ENCODE results near the gene TTC17. TPM values are rescaled to one million over a fixed set of nuclear protein-coding genes. Genes with fewer than 3 reads are reported as not detected.
A peak's percentile ranks its signal among the peaks of the same experiment; 100 is the strongest.
"Not testable (repeated sequence)": the region's sequence is repeated elsewhere in the genome, so short reads cannot be mapped to it uniquely, and the experiment has no call there.

Gene TTC17
- total RNA-seq, 2 experiments from 2014 or later: 34.4 to 37.7 TPM

DNA sequence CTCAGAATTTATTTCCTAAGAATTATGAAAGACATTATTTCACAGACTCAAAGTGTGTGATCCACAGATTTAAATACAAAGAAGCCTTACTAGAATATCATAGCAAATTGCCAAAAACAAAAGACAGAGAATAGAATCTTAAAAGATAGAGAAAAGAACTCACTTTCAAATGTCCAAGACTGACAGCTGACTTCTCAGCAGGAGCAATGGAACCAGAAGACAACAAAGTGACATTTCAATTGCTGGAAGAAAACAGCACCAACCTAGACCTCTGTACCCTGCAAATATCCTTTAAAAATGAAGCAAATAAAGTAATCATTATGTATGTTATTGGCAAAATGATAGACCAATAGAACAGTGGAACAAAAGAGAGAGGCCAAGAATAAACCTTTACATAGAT, 109.2 kb downstream of the TTC17 start:
- peaks cover 62% of the 10 kb centered on the region for H3K36me3 Mint-ChIP-seq
- no peaks in the 10 kb centered on the region for H3K27me3 Mint-ChIP-seq
- H3K4me1 Mint-ChIP-seq: no peaks in the 10 kb centered on the region
- H3K9me3 Mint-ChIP-seq: peaks cover 46% of the 10 kb centered on the region
- no peak for DNase-seq
- H3K27ac Mint-ChIP-seq: no peak overlapping the region
- no peak overlapping the region for H3K4me3 Mint-ChIP-seq

DNA sequence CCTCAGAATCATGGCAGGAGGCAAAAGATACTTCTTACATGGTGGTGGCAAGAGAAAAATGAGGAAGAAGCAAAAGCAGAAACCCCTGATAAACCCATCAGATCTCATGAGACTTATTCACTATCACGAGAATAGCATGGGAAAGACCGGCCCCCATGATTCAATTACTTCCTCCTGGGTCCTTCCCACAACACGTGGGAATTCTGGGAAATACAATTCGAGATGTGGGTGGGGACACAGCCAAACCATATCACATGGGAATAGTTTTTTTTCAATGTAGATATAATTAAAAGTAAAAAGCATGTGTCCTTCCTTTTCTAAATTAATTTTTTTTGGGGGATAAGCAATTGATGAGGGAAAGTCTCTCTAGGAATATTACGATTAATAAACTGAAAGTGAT, 118.8 kb downstream of the TTC17 start:
- not testable (repeated sequence) for H3K4me1 Mint-ChIP-seq, H3K27ac Mint-ChIP-seq, DNase-seq, H3K27me3 Mint-ChIP-seq, H3K4me3 Mint-ChIP-seq
- Mint-ChIP-seq H3K36me3 (peaks cover 64% of the 10 kb centered on the region), H3K9me3 (peaks cover 40% of the 10 kb centered on the region)

GRCh38 chr11:43486141-43486540, 127.4 kb downstream of the TTC17 start:
- no peak for DNase-seq
- peaks cover 30% of the 10 kb centered on the region for H3K36me3 Mint-ChIP-seq
- no peaks in the 10 kb centered on the region for H3K4me1 Mint-ChIP-seq
- H3K4me3 Mint-ChIP-seq: no peak overlapping the region
- H3K27ac Mint-ChIP-seq: no peak overlapping the region
- peaks cover 8% of the 10 kb centered on the region for H3K9me3 Mint-ChIP-seq
- H3K27me3 Mint-ChIP-seq: no peaks in the 10 kb centered on the region

GRCh38 chr11:43489869-43490465, 131.2 kb downstream of the TTC17 start:
- peaks cover 17% of the 10 kb centered on the region for H3K36me3 Mint-ChIP-seq
- no peak overlapping the region for H3K27ac Mint-ChIP-seq
- no peaks in the 10 kb centered on the region for H3K4me1 Mint-ChIP-seq
- no peaks in the 10 kb centered on the region for H3K9me3 Mint-ChIP-seq
- H3K27me3 Mint-ChIP-seq: no peaks in the 10 kb centered on the region
- no peak for DNase-seq
- H3K4me3 Mint-ChIP-seq: no peak overlapping the region

- H3K4me1 Mint-ChIP-seq: no peaks in the 10 kb centered on the region
- H3K27ac Mint-ChIP-seq: peak overlapping the region; percentile 22
- H3K9me3 Mint-ChIP-seq: no peaks in the 10 kb centered on the region
- DNase-seq: no peak
- peaks cover 15% of the 10 kb centered on the region for H3K36me3 Mint-ChIP-seq
- no peak overlapping the region for H3K4me3 Mint-ChIP-seq
- no peaks in the 10 kb centered on the region for H3K27me3 Mint-ChIP-seq
Measured at GRCh38 chr11:43492701-43493100, 134.0 kb downstream of the TTC17 start.

DNA sequence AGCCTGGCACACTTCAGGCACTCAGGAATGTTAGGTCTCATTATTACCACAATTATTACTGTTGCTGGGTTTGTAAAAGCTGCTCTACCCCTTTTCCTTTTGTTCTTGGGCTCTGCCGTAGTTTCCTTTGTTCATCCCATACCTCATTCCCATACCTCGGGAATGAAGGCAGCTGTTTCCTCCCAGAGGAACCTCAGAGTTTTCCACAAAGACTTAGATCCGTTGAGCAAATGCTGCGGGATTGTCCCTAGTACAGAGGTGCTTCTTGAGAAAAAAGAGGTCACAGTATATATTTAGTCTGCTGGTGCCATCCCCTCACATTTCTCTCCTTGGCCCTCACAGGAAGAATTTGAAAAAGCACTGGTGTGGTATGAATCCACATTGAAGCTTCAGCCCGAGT, 134.7 kb downstream of the TTC17 start:
- Mint-ChIP-seq H3K4me1 (no peaks in the 10 kb centered on the region), H3K36me3 (peaks cover 15% of the 10 kb centered on the region), H3K27ac (no peak overlapping the region), H3K27me3 (no peaks in the 10 kb centered on the region), H3K4me3 (no peak overlapping the region), H3K9me3 (no peaks in the 10 kb centered on the region)
- no peak for DNase-seq

GRCh38 chr11:43497144-43497543, 138.4 kb downstream of the TTC17 start:
- Mint-ChIP-seq H3K4me3 (no peak overlapping the region), H3K27ac (no peak overlapping the region), H3K4me1 (no peaks in the 10 kb centered on the region), H3K27me3 (no peaks in the 10 kb centered on the region), H3K9me3 (peaks cover 3% of the 10 kb centered on the region), H3K36me3 (peaks cover 5% of the 10 kb centered on the region)
- DNase-seq: no peak

DNA sequence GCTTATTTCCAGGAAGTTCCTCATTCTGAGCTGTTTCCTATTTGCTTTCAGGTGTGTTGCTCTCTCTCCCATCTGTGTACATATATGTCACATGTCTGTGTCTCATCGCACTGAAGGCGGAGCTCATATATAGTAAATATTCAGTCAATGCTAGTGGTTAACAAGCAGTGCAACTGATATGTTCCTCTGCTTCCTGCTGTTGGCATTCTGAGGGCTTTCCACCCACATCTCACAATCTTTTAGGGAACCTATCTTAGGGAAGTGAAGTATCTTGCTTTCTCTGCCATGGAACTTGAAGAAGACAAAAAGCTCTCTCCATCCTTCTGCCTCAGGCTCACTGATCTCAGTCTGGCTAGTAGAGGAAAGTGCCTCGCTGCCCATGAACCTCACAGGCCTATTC, 139.8 kb downstream of the TTC17 start:
- Mint-ChIP-seq H3K27ac (no peak overlapping the region), H3K36me3 (peaks cover 1% of the 10 kb centered on the region), H3K4me3 (no peak overlapping the region), H3K9me3 (peaks cover 3% of the 10 kb centered on the region), H3K4me1 (no peaks in the 10 kb centered on the region), H3K27me3 (no peaks in the 10 kb centered on the region)
- DNase-seq: no peak

DNA sequence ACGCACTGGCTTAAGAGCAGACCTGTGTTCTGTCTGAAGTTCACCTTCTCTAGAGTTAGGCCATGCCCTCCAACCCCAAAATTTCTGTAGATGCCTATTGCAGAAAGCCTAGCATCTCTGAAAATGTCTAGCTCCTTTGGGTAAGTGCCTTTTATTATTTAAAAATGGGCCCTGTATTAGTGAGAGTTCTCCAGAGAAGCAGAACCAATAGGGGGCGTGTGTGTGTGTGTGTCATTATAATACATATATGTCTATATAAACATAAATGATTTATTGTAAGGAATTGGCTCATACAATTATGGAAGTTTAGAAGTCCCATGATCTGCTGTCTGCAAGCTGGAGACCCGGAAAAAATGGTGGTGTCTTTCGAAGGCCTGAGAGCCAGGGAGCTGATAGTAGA, 144.7 kb downstream of the TTC17 start:
- Mint-ChIP-seq H3K4me1 (no peaks in the 10 kb centered on the region), H3K27ac (no peak overlapping the region), H3K27me3 (no peaks in the 10 kb centered on the region), H3K4me3 (no peak overlapping the region), H3K36me3 (no peaks in the 10 kb centered on the region), H3K9me3 (peaks cover 3% of the 10 kb centered on the region)
- DNase-seq: no peak

DNA sequence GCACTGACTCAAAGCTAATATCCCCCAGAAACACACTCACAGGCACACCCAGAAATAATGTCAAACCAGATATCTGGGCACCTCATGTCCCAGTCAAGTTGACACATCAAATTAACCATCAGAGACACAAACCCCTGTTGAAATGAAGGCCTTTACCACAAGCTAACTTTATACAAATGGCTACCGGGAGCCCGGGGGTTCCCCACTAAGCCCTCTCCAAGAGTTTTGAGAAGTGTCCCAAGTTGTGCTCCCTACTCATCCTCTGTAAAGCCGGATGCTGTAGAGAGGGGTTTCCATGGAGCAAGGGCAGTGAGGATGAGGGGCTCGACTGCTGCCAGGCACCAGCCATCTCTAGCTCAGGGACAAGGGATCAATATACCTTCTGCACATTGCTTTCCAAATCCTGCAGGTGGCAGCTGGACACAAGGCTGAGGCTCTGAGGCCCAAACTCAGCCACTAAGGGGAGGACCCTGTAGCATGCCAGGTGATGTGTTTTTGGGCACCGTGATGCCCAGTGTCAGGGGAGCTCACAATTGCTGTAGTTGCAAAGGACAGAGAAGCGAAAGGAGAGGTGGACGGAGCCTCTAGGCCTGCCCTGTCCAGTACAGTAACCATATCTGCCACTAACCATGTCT, 145.7 kb downstream of the TTC17 start:
- Mint-ChIP-seq H3K4me1 (no peaks in the 10 kb centered on the region), H3K27ac (no peak overlapping the region), H3K9me3 (peaks cover 3% of the 10 kb centered on the region), H3K4me3 (no peak overlapping the region), H3K36me3 (no peaks in the 10 kb centered on the region), H3K27me3 (no peaks in the 10 kb centered on the region)
- DNase-seq: no peak

DNA sequence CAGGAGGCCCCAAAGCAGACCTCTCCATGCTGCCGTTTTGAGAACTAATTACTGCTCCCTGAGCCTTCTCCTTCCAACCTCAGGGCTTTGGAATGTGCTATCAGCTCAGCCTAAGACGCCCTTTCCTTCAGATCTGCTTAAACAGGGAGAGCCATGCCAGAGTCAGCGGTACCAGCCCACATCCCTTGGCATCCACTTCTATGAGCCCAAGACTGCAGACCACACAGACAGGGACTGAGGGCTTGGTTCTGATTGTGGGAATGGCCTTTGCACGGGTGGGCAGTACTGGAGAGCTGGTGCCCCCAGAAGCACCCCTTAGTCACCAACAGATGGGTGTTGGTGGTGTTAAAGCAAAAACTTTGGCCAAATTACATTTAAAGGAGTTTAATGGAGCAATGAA, 146.5 kb downstream of the TTC17 start:
- peaks cover 3% of the 10 kb centered on the region for H3K9me3 Mint-ChIP-seq
- H3K27me3 Mint-ChIP-seq: no peaks in the 10 kb centered on the region
- DNase-seq: no peak
- no peaks in the 10 kb centered on the region for H3K4me1 Mint-ChIP-seq
- no peak overlapping the region for H3K4me3 Mint-ChIP-seq
- no peaks in the 10 kb centered on the region for H3K36me3 Mint-ChIP-seq
- H3K27ac Mint-ChIP-seq: no peak overlapping the region

DNA sequence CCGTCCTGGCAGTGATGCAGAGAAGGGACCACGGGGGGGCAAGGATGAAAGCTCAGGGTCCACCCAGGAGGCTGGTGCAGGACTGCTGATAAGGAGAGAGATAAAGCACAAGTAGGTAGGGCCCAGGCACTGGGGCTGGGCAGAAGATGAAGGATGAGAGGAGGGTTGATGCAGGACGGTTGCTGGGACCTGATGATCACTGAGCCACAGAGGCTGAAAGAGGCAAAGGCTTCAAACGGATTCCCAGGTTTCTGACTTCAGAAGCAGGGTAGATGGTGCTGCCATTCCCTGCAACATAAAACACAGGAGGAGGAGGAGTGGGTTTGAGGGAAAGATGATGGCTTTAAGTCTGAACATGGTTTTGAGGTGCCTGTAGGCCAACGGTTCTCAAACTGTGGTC, 148.5 kb downstream of the TTC17 start:
- Mint-ChIP-seq H3K36me3 (no peaks in the 10 kb centered on the region), H3K27ac (no peak overlapping the region), H3K4me3 (no peak overlapping the region), H3K27me3 (no peaks in the 10 kb centered on the region), H3K9me3 (no peaks in the 10 kb centered on the region), H3K4me1 (no peaks in the 10 kb centered on the region)
- no peak for DNase-seq

DNA sequence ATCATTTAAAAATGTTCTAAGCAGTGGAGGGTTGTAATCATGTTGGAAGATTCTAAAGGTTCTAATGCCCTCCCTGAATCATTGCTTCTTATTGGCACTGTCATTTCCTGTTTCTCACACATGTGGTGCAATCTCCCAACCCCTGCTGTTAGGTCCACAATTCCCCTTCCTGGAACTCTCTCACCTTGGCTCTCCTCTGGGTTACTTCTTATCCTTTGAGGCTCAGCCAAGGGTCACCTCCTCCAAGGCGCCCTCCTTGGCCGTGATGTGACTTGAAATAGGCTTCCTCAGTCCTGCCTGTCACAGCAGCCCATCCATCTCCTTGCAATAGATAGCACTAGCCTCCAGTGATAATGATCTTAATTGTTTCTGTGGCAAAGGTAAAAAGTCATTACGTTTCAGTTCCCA, 149.8 kb downstream of the TTC17 start:
- no peaks in the 10 kb centered on the region for H3K36me3 Mint-ChIP-seq
- H3K4me1 Mint-ChIP-seq: no peaks in the 10 kb centered on the region
- H3K27ac Mint-ChIP-seq: no peak overlapping the region
- H3K27me3 Mint-ChIP-seq: no peaks in the 10 kb centered on the region
- H3K9me3 Mint-ChIP-seq: peaks cover 2% of the 10 kb centered on the region
- no peak for DNase-seq
- no peak overlapping the region for H3K4me3 Mint-ChIP-seq

- no peak overlapping the region for H3K27ac Mint-ChIP-seq
- no peaks in the 10 kb centered on the region for H3K36me3 Mint-ChIP-seq
- H3K4me1 Mint-ChIP-seq: no peaks in the 10 kb centered on the region
- peaks cover 13% of the 10 kb centered on the region for H3K27me3 Mint-ChIP-seq
- DNase-seq: no peak
- H3K4me3 Mint-ChIP-seq: no peak overlapping the region
- H3K9me3 Mint-ChIP-seq: peaks cover 2% of the 10 kb centered on the region
Measured at GRCh38 chr11:43511959-43512358, 153.2 kb downstream of the TTC17 start.

DNA sequence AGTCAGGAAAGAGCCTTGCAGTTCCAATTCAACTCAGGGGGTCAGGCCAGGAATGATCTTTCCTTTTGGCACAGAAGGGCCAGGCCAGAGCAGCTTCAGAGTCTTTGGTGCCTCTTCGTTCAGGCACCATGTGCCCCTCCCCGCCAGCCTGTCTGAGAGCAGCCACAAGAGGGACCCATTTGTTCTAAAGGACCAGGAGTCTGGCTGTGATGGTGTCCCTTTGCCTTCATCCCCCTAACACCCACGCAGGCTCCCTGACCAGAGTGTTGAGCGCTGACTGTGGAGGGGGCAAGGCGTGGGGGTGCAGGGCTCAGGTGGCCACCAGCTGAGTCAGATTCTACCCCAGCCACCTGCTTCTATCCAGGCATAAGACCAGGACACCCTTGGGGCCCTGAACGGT, 156.4 kb downstream of the TTC17 start:
- DNase-seq: no peak
- Mint-ChIP-seq H3K4me1 (peaks cover 13% of the 10 kb centered on the region), H3K27me3 (peaks cover 24% of the 10 kb centered on the region), H3K4me3 (no peak overlapping the region), H3K9me3 (peaks cover 2% of the 10 kb centered on the region), H3K36me3 (no peaks in the 10 kb centered on the region), H3K27ac (no peak overlapping the region)

- Mint-ChIP-seq H3K4me1 (peaks cover 13% of the 10 kb centered on the region), H3K36me3 (no peaks in the 10 kb centered on the region), H3K9me3 (peaks cover 12% of the 10 kb centered on the region)
Measured at GRCh38 chr11:43516316-43516850, 157.7 kb downstream of the TTC17 start.

More at GRCh38 chr11:43516316-43516850, 157.7 kb downstream of the TTC17 start:
- H3K4me3 Mint-ChIP-seq: no peak overlapping the region
- H3K27me3 Mint-ChIP-seq: peaks cover 31% of the 10 kb centered on the region
- no peak overlapping the region for H3K27ac Mint-ChIP-seq
- DNase-seq: no peak

All from activated naive CD8-positive, alpha-beta T cell treated with anti-CD3 and anti-CD28 coated beads for 36 hours (primary cell).